ENCODE results near the gene RBM15.

The RBM15 gene

GRCh38 chr1:110360431-110360830, 21.3 kb downstream of the RBM15 start:
- DNase-seq = no peak

- no peak for DNase-seq
These were observed 22.7 kb downstream of the RBM15 start for GRCh38 chr1:110361856-110362255.

DNA sequence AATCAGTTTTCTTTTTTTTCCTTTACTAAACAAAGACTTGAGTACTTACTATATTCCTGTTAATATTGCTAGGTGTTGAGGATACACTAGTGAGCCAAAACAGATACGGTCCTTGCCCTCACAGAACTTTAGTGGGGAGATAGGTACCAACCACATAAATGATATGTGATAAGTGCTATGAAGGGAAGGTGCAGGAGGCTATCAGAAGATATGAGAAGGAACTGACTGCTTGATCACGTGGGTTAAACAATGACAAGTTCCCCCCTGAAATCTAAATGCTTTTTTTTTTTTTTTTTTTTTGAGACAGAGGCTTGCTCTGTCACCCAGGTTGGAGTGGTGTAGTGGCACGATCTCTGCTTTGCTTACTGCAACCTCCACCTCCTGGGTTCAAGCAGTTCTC, 25.0 kb downstream of the RBM15 start:
- DNase-seq = no peak

DNA sequence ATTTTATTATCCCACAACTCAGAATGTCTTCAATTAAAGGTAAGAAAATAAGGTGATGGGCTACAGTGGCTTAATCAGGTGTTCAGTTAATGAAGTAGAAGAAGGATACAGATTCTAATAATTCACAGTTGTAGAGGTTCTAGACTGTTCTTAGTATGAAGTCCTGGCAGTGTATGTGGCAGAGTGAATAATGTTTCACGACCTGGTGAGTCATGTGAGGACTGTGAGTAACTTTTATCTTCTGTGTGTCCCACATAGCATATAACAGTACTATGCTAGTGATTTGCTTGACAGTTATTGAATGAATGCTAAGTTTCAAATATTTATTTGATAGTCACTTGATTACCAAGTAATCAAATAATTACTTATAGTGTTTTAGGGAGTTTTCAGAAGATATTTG, 31.6 kb downstream of the RBM15 start:
- DNase-seq = no peak

DNA sequence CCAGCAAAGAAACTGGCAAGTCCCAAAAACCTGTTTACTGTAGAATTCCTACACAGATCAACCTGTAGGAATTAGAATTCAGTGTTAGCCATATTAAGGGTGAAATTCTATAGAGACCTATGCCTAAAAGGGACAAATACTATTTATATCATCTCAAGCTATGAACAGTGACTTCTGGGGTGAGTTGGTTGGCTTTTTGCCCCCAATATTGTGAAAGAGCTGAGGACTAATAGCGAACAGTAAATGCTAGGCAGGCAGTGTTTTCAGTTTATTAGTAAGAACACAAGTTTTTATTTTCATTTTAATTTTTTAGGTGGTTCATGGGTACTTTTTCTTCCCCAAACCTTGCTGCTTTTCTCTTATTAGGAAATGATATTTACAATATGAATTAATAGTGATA, 36.3 kb downstream of the RBM15 start:
- no peak for DNase-seq

GRCh38 chr1:110380672-110381283, 41.6 kb downstream of the RBM15 start:
- no peak for DNase-seq

DNA sequence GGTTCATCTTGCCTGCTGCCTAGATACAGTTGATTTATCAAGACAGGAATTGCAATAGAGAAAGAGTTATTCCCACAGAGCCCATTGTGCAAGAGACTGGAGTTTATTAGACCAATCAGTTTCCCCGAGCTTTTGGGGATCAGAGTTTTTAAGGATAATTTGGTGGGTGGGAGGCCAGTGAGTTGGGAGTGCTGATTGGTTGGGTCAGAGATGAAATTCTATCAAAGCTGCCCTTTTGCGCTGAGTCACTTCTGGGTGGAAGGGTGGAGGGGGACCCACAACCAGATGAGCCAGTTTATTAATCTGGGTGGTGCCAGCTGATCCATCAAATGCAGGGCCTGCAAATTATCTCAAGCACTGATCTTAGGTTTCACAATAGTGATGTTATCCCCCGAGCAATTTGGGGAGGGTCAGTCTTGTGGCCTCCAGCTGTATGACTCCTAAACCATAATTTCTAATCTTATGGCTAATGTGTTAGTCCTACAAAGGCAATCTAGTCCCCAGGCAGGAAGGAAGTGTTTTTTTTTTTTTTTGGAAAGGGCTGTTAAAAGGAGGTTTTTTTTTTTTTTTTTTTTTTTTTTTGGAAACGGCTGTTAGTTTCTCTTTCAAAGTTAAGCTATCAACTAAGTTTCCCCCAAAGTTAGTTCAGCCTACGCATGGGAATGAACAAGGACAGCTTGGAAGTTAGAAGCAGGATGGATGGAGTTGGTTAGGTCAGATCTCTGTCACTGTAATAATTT, 44.2 kb downstream of the RBM15 start:
- no peak for DNase-seq

DNA sequence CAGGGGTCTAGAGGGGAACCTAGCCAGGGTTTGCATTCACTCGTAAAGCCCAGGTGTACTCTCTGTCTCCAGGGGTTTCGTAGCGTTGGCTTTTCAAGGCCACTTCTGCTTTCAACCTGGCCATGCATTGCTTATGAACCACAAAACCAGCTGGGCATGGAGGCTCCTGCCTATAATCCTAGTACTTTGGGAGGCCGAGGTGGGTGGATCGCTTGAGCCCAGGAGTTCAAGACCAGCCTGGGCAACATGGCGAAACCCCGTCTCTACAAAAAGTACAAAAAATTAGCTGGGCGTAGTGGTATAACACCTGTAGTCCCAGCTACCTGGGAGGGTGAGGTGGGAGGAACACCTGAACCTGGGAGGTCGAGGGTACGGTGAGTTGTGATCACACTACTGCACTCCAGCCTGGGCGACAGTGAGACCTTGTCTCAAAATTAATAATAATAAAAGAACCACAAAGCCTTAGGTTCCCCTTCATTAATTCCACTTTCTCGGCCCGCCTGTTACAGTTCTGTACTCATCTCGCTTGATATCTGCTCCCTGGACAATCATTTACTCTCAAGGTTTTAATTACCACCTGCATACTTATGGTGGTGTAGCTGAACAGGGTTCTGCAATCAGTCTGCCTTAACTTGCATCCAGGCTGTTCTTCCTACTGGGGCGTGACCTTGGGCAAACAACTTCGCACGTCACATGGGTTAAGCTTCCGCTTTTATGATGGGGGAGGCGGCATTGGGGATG, 45.6 kb downstream of the RBM15 start:
- no peak for DNase-seq

DNA sequence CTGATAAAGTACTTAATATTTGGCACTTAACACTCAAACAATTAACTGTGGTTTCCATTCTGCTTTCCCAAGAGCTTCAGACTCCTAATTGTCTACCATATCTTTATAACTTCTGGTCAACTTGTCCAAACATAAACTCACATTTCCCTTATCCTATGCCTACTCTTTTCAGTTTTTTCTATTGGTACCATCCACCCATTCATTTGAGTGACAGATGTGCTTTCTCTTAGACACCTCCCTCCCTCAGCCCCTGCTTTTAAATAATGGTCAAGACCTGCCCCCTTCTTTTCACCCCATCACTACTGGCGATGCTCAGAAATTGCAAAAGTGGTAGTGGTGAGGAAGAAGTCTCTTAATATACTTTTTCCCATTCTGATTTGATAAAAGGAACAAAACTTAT, 46.2 kb downstream of the RBM15 start:
- DNase-seq = no peak

- no peak for DNase-seq
These were observed 48.0 kb downstream of the RBM15 start for GRCh38 chr1:110387048-110387754.

DNA sequence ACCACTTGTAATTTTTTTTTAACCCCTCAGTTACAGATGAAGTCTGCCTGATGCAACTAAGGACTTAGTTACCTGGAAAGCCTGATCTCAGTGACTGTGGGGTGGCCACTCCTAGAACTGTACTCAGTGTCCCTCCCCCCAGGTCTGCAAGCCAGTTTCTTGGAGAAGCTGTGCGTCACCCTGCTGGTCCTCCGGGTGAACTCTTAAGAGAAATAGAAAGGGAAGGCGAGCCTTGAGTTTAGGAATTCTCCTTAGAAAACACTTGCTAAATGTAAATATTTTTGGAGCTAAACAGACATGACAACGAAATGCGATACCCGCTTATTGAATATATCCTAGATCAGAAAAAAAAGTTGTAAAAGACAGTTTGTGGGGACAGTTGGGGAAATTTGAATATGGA, 50.9 kb downstream of the RBM15 start:
- no peak for DNase-seq

- DNase-seq = no peak
These were observed 51.6 kb downstream of the RBM15 start, which contains the start of gene SLC16A4 for GRCh38 chr1:110390692-110391245. Gene SLC16A4 (minus strand): TSS chr1:110391026. CDS start chr1:110389323, 1,703 bp downstream.

DNA sequence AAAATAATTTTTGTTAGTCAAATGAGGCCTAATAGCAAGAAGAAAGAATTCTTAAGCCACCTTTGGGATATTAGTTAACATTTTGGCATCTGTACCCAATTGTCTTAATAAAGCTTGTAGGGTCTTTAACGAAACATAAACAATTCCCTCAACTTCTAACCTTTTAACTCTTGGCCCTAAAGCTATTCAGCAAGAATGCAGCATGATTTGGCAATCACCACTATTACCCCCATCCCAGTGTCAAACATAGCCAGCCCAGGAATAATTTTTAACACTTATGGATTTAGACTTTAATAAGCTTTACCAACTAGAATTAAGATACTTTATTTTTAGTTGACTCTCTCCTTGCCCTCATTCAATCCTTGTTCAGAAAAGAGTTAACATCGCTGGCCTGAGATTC, 54.1 kb downstream of the RBM15 start:
- DNase-seq = no peak

GRCh38 chr1:110393691-110394492, 54.7 kb downstream of the RBM15 start:
- DNase-seq = no peak

GRCh38 chr1:110394493-110394820, 55.3 kb downstream of the RBM15 start:
- no peak for DNase-seq
